Activated naive CD4-positive, alpha-beta T cell treated with anti-CD3 and anti-CD28 coated beads, Interleukin-2, amount 50 U/mL, for 24 hours (primary cell): ENCODE results near the gene STK32C.
A peak's percentile ranks its signal among the peaks of the same experiment; 100 is the strongest.
"Not testable (repeated sequence)": the region's sequence is repeated elsewhere in the genome, so short reads cannot be mapped to it uniquely, and the experiment has no call there.

Source experiments
- H3K27ac Mint-ChIP-seq: one replicate; pipeline ENCODE4 v1.8.0; 2021; ENCODE audit warnings: mild to moderate bottlenecking, mixed read lengths
- H3K27me3 Mint-ChIP-seq: one replicate; pipeline ENCODE4 v1.8.0; 2021; ENCODE audit warnings: mixed read lengths
- H3K36me3 Mint-ChIP-seq: one replicate; pipeline ENCODE4 v1.8.0; 2021; ENCODE audit warnings: mixed read lengths
- H3K4me1 Mint-ChIP-seq: one replicate; pipeline ENCODE4 v1.8.0; 2021; ENCODE audit warnings: mixed read lengths
- H3K4me3 Mint-ChIP-seq: one replicate; pipeline ENCODE4 v1.8.0; 2021; ENCODE audit warnings: mild to moderate bottlenecking, mixed read lengths
- H3K9me3 Mint-ChIP-seq: one replicate; pipeline ENCODE4 v1.8.0; 2021; ENCODE audit warnings: mixed read lengths

Gene STK32C

DNA sequence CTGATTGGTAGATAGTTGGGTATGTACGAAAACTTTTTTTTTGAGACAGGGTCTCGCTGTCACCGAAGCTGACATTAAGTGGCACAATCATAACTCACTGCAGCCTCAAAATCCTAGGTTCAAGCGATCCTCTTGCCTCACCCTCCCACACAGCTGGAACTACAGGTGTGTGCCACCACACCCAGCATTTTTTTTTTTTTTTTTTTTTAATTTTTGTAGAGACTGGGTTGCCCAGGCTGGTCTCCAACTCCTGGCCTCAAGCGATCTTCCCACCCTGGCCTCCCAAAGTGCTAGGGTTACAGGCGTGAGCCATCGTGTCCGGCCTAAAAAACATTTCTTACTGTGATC lies 22.7 kb upstream of the STK32C start:
- peaks cover 70% of the 10 kb centered on the region for H3K4me1 Mint-ChIP-seq
- peak overlapping the region; percentile 75 for H3K27ac Mint-ChIP-seq
- peak overlapping the region; percentile 92 for H3K4me3 Mint-ChIP-seq
- H3K36me3 Mint-ChIP-seq: peaks cover 8% of the 10 kb centered on the region
- H3K9me3 Mint-ChIP-seq: no peaks in the 10 kb centered on the region
- no peaks in the 10 kb centered on the region for H3K27me3 Mint-ChIP-seq

DNA sequence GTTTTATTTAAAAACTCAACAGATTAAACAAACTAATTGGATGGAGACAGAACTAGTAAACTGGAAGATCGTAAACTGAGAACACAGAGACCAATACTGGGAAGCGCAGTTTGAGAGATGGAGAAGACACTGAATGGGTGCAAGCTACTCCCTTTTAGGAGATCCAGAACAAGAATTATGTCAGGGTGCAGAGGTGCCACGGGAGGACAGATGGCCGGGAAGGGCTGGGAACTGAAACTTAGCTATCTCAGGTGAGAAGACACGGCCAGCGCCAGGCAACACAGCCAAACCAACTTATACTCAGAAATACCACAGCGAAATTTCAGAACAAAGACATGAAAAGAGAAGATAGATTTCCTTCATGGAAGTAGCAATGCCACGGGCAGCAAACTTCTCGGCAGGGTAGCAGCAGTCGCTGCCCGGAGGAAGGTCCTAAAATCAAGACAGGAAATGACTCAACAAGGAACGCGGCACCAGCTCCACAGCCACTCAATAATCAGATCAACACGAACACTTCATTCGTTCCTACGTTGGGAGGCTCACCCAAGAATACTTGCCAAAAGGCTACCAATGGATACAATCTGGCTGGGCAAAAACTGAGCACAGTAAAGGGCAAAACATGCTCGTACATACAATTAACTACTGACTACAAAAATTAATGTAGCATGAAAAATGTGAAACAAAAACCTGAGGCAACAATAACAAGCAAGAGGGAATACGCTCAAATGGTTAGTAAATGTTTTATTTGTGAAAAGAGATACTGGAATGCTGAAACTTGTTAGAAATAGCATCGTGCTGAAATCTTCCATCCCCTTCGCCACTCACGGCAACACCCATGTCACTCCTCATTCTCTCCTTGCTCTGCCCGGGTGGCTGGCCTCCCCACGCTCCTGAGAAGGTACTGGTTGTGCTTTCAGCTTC lies 22.1 kb upstream of the STK32C start:
- Mint-ChIP-seq H3K36me3 (peaks cover 8% of the 10 kb centered on the region), H3K9me3 (no peaks in the 10 kb centered on the region), H3K4me1 (peaks cover 71% of the 10 kb centered on the region), H3K4me3 (peak overlapping the region; percentile 92), H3K27ac (peak overlapping the region; percentile 85), H3K27me3 (no peaks in the 10 kb centered on the region)

DNA sequence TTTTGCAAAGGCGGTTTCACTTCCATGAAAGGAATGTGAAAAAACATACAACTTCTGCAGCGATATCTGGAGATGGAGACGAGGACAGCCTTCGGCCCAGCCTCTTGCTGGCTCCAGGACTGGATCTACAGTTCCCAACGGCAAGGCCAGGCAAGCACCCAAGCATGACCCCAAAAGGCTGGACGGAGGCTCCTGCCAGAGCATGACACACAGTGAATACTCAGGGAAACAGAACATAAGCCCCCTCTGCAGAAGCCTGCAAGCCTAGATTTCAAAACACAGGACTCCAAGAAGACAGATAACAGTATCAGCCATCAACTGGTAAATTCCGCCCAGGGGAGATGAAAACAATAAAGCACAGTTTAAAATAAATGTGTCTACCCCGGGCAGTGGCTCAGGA lies 21.0 kb upstream of the STK32C start:
- Mint-ChIP-seq H3K36me3 (peaks cover 11% of the 10 kb centered on the region), H3K4me3 (peak overlapping the region; percentile 61), H3K4me1 (peaks cover 71% of the 10 kb centered on the region), H3K27ac (no peak overlapping the region), H3K27me3 (no peaks in the 10 kb centered on the region), H3K9me3 (no peaks in the 10 kb centered on the region)

DNA sequence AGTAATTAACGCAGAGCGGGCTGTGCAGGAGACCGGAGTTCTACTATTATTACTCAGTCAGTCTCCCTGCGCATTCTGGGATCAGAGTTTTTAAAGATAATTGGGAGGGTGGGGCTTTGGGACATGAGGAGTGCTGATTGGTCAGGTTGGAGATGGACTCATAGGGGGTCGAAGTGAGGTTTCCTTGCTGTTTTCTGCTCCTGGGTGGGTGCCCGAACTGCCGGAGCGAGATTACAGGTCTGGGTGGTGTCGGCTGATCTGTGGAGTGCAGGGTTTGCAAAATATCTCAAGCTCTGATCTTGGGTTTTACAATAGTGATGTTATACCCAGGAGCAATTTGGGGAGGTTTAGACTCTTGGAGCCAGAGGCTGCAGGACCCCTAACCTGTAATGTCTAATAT lies 20.4 kb upstream of the STK32C start:
- H3K27me3 Mint-ChIP-seq: no peaks in the 10 kb centered on the region
- peaks cover 64% of the 10 kb centered on the region for H3K4me1 Mint-ChIP-seq
- peak overlapping the region; percentile 17 for H3K27ac Mint-ChIP-seq
- no peak overlapping the region for H3K4me3 Mint-ChIP-seq
- H3K36me3 Mint-ChIP-seq: peaks cover 11% of the 10 kb centered on the region
- no peaks in the 10 kb centered on the region for H3K9me3 Mint-ChIP-seq

DNA sequence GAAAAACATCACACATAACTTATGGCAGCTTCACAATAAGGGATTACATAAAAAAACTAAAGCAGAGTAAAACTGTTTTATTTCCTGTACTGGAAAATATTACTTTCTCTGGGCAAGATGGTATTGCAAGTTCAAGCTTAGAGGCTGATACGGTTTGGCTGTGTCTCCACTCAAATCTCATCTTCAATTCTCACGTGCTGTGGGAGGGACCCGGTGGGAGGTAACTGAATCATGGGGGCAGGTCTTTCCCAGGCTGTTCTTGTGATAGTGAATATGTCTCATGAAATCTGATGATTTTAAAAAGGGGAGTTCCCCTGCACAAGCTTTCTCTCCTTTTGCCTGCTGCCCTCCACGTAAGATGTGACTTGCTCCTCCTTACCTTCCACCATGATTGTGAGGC lies 19.2 kb upstream of the STK32C start:
- H3K4me3 Mint-ChIP-seq: peak overlapping the region; percentile 72
- H3K27ac Mint-ChIP-seq: peak overlapping the region; percentile 81
- H3K36me3 Mint-ChIP-seq: peaks cover 11% of the 10 kb centered on the region
- H3K9me3 Mint-ChIP-seq: no peaks in the 10 kb centered on the region
- H3K27me3 Mint-ChIP-seq: no peaks in the 10 kb centered on the region
- H3K4me1 Mint-ChIP-seq: peaks cover 58% of the 10 kb centered on the region

DNA sequence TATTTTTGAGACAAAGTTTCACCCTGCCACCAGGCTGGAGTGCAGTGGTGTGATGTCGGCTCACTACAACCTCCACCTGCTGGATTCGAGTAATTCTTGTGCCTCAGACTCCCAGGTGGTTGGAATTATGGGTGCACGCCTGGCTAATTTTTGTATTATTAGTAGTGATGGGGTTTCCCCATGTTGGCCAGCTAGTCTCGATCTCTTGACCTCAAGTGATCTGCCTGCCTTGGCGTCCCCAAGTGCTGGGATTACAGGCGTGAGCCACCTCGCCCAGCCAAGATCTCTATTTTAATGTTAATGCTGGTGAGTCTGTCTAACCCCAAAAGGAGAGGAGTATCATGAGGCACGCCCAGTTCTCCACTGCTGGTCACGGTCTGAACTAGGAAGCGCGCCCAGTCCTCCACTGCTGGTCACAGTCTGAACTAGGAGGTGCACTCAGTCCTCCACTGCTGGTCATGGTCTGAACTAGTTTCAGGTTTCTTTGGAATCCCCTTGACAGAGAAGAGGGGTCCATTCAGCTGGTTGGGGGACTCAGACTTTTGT lies 18.7 kb upstream of the STK32C start:
- Mint-ChIP-seq H3K4me1 (peaks cover 56% of the 10 kb centered on the region), H3K27me3 (no peaks in the 10 kb centered on the region), H3K9me3 (no peaks in the 10 kb centered on the region), H3K4me3 (peak overlapping the region; percentile 72), H3K36me3 (peaks cover 11% of the 10 kb centered on the region), H3K27ac (peak overlapping the region; percentile 81)

DNA sequence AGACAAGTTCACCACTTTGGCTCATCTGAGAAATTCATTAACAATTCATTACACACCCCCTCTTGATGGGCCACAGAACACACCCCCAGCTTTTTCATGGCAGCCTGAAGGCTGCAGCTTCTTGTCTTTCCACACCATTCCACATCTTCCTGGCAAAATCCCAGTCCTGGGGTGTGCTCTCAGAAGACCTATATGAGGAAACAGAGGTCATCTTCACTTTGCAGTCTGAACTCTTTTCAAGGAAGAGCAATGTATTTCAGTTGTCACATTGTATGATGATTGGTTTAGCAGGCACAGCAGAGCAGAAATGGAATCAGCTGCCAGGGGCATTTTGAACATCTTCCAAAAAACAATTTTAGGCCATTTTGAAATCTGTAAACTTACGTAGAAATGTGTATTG lies 16.4 kb upstream of the STK32C start:
- H3K4me1 Mint-ChIP-seq: peaks cover 46% of the 10 kb centered on the region
- H3K9me3 Mint-ChIP-seq: no peaks in the 10 kb centered on the region
- H3K4me3 Mint-ChIP-seq: no peak overlapping the region
- H3K27ac Mint-ChIP-seq: no peak overlapping the region
- H3K27me3 Mint-ChIP-seq: no peaks in the 10 kb centered on the region
- H3K36me3 Mint-ChIP-seq: peaks cover 9% of the 10 kb centered on the region

DNA sequence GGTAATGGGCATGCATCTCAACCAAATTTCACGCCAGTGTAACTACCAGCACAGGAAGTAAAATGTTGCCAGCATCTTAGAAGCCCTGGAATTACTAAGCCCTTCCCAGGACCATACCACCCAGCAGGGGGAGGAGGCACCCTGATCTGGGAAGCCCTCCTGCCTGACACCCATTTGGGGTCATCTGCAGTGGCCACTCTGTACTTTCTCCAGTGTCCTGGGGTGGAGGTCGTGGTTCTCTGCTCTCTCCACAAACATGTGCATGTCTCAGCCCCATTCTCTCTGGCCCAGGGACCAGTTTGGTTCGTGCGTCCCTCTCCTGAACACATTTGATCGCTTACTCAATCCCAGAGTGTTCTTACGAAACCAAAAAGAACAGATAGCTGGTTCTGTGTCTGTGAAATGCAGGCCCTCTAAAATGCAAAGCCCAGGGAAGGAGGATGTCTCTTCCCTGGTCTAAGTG lies 14.9 kb upstream of the STK32C start:
- peaks cover 6% of the 10 kb centered on the region for H3K36me3 Mint-ChIP-seq
- peaks cover 32% of the 10 kb centered on the region for H3K4me1 Mint-ChIP-seq
- no peak overlapping the region for H3K4me3 Mint-ChIP-seq
- no peaks in the 10 kb centered on the region for H3K27me3 Mint-ChIP-seq
- no peaks in the 10 kb centered on the region for H3K9me3 Mint-ChIP-seq
- H3K27ac Mint-ChIP-seq: no peak overlapping the region

DNA sequence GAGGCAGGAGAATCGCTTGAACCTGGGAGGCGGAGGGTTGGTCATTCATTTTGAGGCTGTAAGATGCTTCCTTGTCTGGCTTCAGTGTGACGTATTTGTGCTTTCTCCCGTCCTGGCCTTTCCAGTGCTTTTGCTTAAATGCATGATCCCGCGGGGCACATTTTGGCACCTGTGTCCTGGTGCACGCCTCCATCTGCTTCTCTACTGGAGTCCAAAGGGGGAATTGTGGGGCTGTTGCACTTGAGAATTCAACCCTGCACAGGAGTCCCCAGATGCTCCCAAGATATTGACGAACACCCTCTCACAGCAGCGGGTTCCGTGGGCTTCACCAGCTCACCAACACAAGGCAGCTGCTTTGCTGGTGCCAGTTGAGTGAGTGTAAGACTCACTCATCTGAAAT lies 14.0 kb upstream of the STK32C start:
- Mint-ChIP-seq H3K27me3 (no peaks in the 10 kb centered on the region), H3K27ac (no peak overlapping the region), H3K4me3 (no peak overlapping the region), H3K36me3 (peaks cover 2% of the 10 kb centered on the region), H3K4me1 (peaks cover 24% of the 10 kb centered on the region), H3K9me3 (no peaks in the 10 kb centered on the region)

DNA sequence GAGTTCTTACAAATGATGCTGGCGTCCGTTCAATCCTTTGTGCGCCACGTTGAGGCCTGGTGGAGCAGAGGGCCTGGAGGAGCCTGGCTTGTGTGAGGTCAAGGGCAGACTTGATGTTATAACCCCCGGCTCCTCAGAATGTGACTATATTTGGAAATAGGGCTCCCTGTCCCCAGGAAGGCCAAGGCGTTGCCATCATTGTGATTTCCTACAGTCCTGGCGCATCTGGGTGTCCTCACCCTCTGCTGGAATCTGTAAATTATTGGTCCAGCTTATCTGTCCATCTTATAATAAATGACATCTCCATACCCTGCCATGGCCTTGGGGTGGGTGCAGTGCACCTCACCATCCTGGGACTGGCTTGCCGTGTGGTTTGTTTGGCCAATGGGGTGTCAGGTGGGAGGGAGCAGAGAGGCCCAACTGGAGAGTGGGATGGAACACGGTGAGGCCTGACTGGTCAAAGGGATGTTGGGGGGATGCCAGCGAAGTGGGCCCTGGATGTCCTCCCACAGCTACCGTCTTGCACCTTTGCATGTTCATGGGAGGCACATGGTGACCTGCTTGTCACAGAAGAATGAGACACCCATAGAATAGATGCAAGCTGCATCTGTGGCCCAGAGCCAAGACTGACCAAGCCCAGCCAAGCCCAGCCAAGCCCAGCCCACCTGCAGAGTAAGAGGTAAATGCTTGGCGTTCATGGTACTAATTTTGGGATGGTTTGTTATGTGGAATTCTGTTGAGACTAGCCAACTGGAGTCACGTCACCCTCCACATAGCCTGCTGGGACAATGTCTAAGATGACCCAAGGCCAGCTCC lies 13.1 kb upstream of the STK32C start:
- Mint-ChIP-seq H3K9me3 (no peaks in the 10 kb centered on the region), H3K36me3 (peaks cover 2% of the 10 kb centered on the region), H3K4me3 (no peak overlapping the region), H3K27me3 (no peaks in the 10 kb centered on the region), H3K4me1 (peaks cover 16% of the 10 kb centered on the region), H3K27ac (no peak overlapping the region)

DNA sequence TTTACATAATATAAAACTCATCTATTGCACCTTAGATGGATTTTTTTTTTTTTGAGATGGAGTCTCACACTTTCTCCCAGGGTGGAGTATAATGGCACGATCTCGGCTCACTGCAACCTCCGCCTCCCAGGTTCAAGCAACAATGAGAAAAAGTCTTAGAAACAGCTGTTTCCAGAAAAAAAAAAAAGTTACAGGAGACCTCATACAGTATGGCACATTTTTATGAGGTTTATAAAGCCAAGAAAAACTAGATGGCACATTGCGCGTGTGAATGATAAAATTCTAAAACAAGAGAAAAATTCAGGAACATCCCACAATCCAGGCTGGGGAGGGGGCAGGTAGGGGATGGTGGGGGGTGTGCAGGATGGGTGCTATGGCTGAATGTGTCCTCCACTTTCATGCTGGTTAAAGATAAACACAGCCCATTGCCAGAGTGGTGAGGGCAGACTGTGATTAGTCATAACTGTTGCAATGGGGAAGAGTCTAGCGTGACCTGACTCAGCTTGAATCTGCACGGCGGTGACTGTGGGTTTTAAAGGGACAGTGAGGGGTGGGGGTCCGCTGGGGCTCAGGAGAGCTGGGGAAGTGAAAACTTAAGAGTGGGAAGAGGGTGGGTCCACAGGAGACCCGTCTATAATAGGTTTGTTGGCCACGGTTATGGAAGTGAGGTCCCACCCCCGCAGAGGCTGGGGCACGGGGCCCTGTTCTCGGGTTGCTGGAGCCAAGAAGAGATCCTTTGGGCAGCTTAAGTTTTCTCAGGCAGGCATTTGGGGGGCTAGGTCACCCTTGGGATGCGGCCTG lies 12.3 kb upstream of the STK32C start:
- H3K4me3 Mint-ChIP-seq: no peak overlapping the region
- H3K27me3 Mint-ChIP-seq: no peaks in the 10 kb centered on the region
- peaks cover 2% of the 10 kb centered on the region for H3K36me3 Mint-ChIP-seq
- peaks cover 13% of the 10 kb centered on the region for H3K4me1 Mint-ChIP-seq
- no peaks in the 10 kb centered on the region for H3K9me3 Mint-ChIP-seq
- no peak overlapping the region for H3K27ac Mint-ChIP-seq

DNA sequence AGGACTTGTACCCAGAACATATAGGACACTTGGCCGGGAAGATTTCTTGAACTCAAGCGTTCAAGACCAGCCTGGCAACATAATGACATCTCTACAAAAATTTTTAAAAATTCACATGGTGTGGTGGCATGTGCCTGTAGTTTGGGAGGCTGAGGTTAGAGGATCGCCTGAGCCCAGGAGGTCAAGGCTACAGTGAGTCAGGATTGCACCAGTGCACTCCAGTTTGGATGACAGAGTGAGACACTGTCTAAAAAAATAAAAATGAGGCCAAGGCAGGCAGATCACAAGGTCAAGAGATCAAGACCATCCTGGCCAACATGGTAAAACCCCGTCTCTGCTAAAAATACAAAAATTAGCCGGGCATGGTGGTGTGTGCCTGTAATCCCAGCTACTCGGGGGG lies 9.7 kb upstream of the STK32C start:
- not testable (repeated sequence) for H3K4me3 Mint-ChIP-seq, H3K27me3 Mint-ChIP-seq, H3K36me3 Mint-ChIP-seq, H3K27ac Mint-ChIP-seq, H3K4me1 Mint-ChIP-seq, H3K9me3 Mint-ChIP-seq

DNA sequence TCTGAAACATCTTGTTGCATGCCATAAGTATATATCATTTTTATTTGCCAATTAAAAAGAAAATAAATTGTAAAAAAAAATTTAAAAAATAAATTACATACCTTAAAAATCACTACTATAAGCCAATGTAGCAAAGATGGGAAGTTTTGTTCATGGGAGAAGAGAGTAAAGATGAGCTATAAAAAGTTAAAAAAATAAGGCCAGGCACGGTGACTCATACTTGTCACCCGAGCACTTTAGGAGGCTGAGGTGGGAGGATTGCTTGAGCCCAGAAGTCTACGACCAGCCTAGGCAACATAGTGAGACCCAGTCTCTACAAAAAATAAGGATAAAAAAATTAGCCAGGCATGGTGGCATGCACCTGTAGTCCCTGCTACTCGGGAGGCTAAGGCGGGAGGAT lies 8.4 kb upstream of the STK32C start:
- Mint-ChIP-seq H3K27ac (no peak overlapping the region), H3K4me3 (no peak overlapping the region), H3K4me1 (peaks cover 7% of the 10 kb centered on the region), H3K27me3 (no peaks in the 10 kb centered on the region), H3K9me3 (no peaks in the 10 kb centered on the region), H3K36me3 (no peaks in the 10 kb centered on the region)

DNA sequence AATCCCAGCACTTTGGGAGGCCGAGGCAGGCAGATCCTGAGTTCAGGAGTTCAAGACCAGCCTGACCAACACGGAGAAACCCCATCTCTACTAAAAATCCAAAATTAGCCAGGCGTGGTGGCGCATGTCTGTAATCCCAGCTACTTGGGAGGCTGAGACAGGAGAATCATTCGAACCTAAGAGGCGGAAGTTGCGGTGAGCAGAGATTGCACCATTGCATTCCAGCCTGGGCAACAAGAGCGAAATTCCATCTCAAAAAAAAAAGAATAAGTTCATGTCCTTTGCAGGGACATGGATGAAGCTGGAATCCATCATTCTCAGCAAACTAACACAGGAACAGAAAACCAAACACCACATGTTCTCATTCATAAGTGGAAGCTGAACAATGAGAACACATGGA lies 7.1 kb upstream of the STK32C start:
- not testable (repeated sequence) for H3K36me3 Mint-ChIP-seq, H3K4me3 Mint-ChIP-seq, H3K27ac Mint-ChIP-seq, H3K9me3 Mint-ChIP-seq, H3K27me3 Mint-ChIP-seq, H3K4me1 Mint-ChIP-seq

DNA sequence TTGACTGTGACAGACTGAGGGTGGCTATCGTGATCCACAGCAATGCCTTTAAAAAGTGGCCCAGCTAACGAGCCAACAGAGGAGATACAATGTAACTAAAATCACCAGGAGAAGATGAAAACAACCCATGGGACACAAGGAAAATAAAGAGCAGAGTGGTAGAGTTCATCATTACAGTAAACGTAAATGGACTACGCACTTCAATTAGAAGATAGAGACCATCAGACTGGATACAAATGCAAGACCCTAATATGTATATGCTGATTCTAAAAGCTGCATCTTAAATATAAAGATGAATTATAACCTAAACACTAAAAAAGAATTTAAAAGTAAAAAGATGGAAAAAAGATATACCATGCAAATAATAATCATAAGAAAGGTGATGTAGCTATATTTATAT lies 6.6 kb upstream of the STK32C start:
- Mint-ChIP-seq H3K4me1 (no peaks in the 10 kb centered on the region), H3K27me3 (no peaks in the 10 kb centered on the region), H3K36me3 (no peaks in the 10 kb centered on the region), H3K27ac (peak overlapping the region; percentile 30), H3K9me3 (no peaks in the 10 kb centered on the region), H3K4me3 (no peak overlapping the region)
